ENCODE results near the gene KLHDC8B. TPM values are rescaled to one million over a fixed set of nuclear protein-coding genes. Genes with fewer than 3 reads are reported as not detected.

The KLHDC8B gene
- total and polyA plus RNA-seq, 4 donors: 19.4 to 32.5 (median 30.8) TPM

DNA sequence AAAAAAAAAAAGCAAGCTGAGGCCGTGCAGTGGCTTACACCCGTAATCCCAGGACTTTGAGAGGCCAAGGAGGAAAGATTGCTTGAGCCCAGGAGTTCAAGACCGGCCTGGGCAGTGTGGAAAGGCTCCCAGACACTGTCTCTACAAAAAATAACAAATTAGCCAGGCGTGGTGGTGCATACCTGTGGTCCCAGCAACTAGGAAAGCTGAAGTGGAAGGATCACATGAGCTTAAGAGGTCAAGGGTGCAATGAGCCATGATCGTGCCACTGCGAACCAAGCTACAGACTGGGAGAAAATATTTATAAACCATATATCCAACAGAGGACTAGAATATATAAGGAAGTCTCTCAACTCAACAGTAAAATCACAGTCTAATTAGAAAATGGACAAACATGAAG is 10.0 kb downstream of the KLHDC8B start:
- no peaks in the 10 kb centered on the region for H3K9me3 ChIP-seq (ENCODE audit: control insufficient read depth in 4 of 4, insufficient read depth in 3 of 4, low read length in 3 of 4)
- DNase-seq (no peak), ATAC-seq (ENCODE audit: insufficient read depth, low FRiP score) (no peak)
- no peaks in the 10 kb centered on the region for H3K27me3 ChIP-seq (ENCODE audit: control insufficient read depth in 3 of 3, insufficient read depth in 3 of 3, low read length in 2 of 3)
- no peak overlapping the region for H3K4me3 ChIP-seq
- peaks cover 0 to 16% (median 2%) of the 10 kb centered on the region in 4 donors for H3K36me3 ChIP-seq (ENCODE audit: control insufficient read depth in 4 of 4, insufficient read depth in 4 of 4, low read length in 4 of 4)
- H3K9ac ChIP-seq (ENCODE audit: insufficient read depth in 1 of 2, low read length in 2 of 2): no peak overlapping the region
- TF ChIP-seq CTCF (IDR thresholded peaks at IDR 0.05; ENCODE audit: control extremely low read depth, extremely low read depth): no peak
- no peak overlapping the region for H3K27ac ChIP-seq (ENCODE audit: low read depth in 1 of 2, low read length in 1 of 2)
- H3K4me1 ChIP-seq (ENCODE audit: control insufficient read depth in 5 of 5, insufficient read depth in 5 of 5, low read length in 5 of 5): peaks cover 0 to 2% (median 0%) of the 10 kb centered on the region in 5 donors
- WGBS, 2 donors: 80 to 85% methylated on average over 6 of the region's 6 CpGs

- H3K9ac ChIP-seq (ENCODE audit: insufficient read depth in 1 of 2, low read length in 2 of 2): no peak overlapping the region
- TF ChIP-seq CTCF (IDR thresholded peaks at IDR 0.05; ENCODE audit: control extremely low read depth, extremely low read depth): no peak
- peaks cover 0 to 2% (median 0%) of the 10 kb centered on the region in 5 donors for H3K4me1 ChIP-seq (ENCODE audit: control insufficient read depth in 5 of 5, insufficient read depth in 5 of 5, low read length in 5 of 5)
- no peak overlapping the region for H3K27ac ChIP-seq (ENCODE audit: low read depth in 1 of 2, low read length in 1 of 2)
- no peaks in the 10 kb centered on the region for H3K9me3 ChIP-seq (ENCODE audit: control insufficient read depth in 4 of 4, insufficient read depth in 3 of 4, low read length in 3 of 4)
- ATAC-seq (ENCODE audit: insufficient read depth, low FRiP score) (no peak), DNase-seq (no peak)
- 88 to 92% methylated on average over 24 of the region's 24 CpGs for WGBS, 2 donors
- H3K27me3 ChIP-seq (ENCODE audit: control insufficient read depth in 3 of 3, insufficient read depth in 3 of 3, low read length in 2 of 3): no peaks in the 10 kb centered on the region
- no peak overlapping the region for H3K4me3 ChIP-seq
- peaks cover 0 to 4% (median 0%) of the 10 kb centered on the region in 4 donors for H3K36me3 ChIP-seq (ENCODE audit: control insufficient read depth in 4 of 4, insufficient read depth in 4 of 4, low read length in 4 of 4)
These were observed 11.3 kb downstream of the KLHDC8B start for GRCh38 chr3:49182682-49183081.

DNA sequence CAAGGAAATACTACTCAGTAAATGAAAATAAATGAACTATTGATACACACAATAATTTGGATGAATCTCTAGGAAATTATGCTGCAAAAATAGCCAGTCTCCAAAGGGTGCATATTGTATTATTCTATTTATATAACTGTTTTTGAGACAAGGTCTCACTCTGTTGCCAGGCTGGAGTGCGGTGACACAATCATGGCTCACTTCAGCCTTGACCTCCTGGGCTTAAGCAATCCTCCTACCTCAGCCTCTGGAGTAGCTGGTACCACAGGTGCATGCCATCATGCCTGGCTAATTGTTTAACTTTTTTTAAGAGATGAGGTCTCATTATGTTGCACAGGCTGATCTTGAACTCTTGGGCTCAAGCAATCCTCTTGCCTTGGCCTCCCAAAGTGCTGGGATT is 12.5 kb downstream of the KLHDC8B start:
- no peaks in the 10 kb centered on the region for H3K36me3 ChIP-seq (ENCODE audit: control insufficient read depth in 4 of 4, insufficient read depth in 4 of 4, low read length in 4 of 4)
- peaks cover 0 to 2% (median 0%) of the 10 kb centered on the region in 5 donors for H3K4me1 ChIP-seq (ENCODE audit: control insufficient read depth in 5 of 5, insufficient read depth in 5 of 5, low read length in 5 of 5)
- TF ChIP-seq CTCF (IDR thresholded peaks at IDR 0.05; ENCODE audit: control extremely low read depth, extremely low read depth): no peak
- H3K4me3 ChIP-seq: no peak overlapping the region
- no peak overlapping the region for H3K27ac ChIP-seq (ENCODE audit: low read depth in 1 of 2, low read length in 1 of 2)
- DNase-seq (no peak), ATAC-seq (ENCODE audit: insufficient read depth, low FRiP score) (no peak)
- H3K9ac ChIP-seq (ENCODE audit: insufficient read depth in 1 of 2, low read length in 2 of 2): no peak overlapping the region
- 50 to 88% methylated on average over 1 of the region's 1 CpG for WGBS, 2 donors
- no peaks in the 10 kb centered on the region for H3K27me3 ChIP-seq (ENCODE audit: control insufficient read depth in 3 of 3, insufficient read depth in 3 of 3, low read length in 2 of 3)
- no peaks in the 10 kb centered on the region for H3K9me3 ChIP-seq (ENCODE audit: control insufficient read depth in 4 of 4, insufficient read depth in 3 of 4, low read length in 3 of 4)

GRCh38 chr3:49191741-49192140 is 20.3 kb downstream of the KLHDC8B start:
- WGBS, 2 donors: 86 to 97% methylated on average over 1 of the region's 1 CpG
- no peak for DNase-seq
- Histone ChIP-seq H3K4me1 (ENCODE audit: control insufficient read depth in 5 of 5, insufficient read depth in 5 of 5, low read length in 5 of 5) (no peaks in the 10 kb centered on the region), H3K4me3 (no peak overlapping the region), H3K27ac (ENCODE audit: low read depth in 1 of 2, low read length in 1 of 2) (no peak overlapping the region), H3K36me3 (ENCODE audit: control insufficient read depth in 4 of 4, insufficient read depth in 4 of 4, low read length in 4 of 4) (no peaks in the 10 kb centered on the region), H3K27me3 (ENCODE audit: control insufficient read depth in 3 of 3, insufficient read depth in 3 of 3, low read length in 2 of 3) (no peaks in the 10 kb centered on the region), H3K9ac (ENCODE audit: insufficient read depth in 1 of 2, low read length in 2 of 2) (no peak overlapping the region), H3K9me3 (ENCODE audit: control insufficient read depth in 4 of 4, insufficient read depth in 3 of 4, low read length in 3 of 4) (no peaks in the 10 kb centered on the region)
- no peak for ATAC-seq (ENCODE audit: insufficient read depth, low FRiP score)
- TF ChIP-seq CTCF (IDR thresholded peaks at IDR 0.05; ENCODE audit: control extremely low read depth, extremely low read depth): no peak
